SK-N-SH (cell line): ENCODE data around the gene CP.

Source experiments
- CTCF ChIP-seq: fragments of 200-600 bp; sonication (generic); IDR thresholded peaks from 2 replicates; pipeline ENCODE4 v1.6.1; 2017; ENCODE audit warnings: antibody characterized with exemption, mild to moderate bottlenecking, moderate library complexity
- ELF1 ChIP-seq: IDR thresholded peaks from 2 replicates; pipeline ENCODE4 v1.4.0; 2012
- EZH2phosphoT487 ChIP-seq: fragments of 200-600 bp; sonication (generic); IDR thresholded peaks from 2 replicates; pipeline ENCODE4 v1.6.1; 2017; ENCODE audit warnings: low read depth, mixed run types, mild to moderate bottlenecking, antibody characterized with exemption, moderate library complexity, borderline replicate concordance
- MAX ChIP-seq: IDR thresholded peaks from 2 replicates; pipeline ENCODE4 v1.4.0; 2012; ENCODE audit warnings: low read depth
- NRF1 ChIP-seq: IDR thresholded peaks from 2 replicates; pipeline ENCODE4 v1.6.1; 2012; ENCODE audit warnings: low read depth, mild to moderate bottlenecking, low read length
- POLR2AphosphoS5 ChIP-seq: IDR thresholded peaks from 2 replicates; pipeline ENCODE4 v1.6.1; 2012; ENCODE audit warnings: low read depth, low read length
- RAD21 ChIP-seq: IDR thresholded peaks from 2 replicates; pipeline ENCODE4 v1.6.1; 2012; ENCODE audit warnings: mild to moderate bottlenecking, low read length
- SIN3A ChIP-seq: IDR thresholded peaks from 2 replicates; pipeline ENCODE4 v1.6.1; 2012; ENCODE audit warnings: low read depth, mild to moderate bottlenecking, low read length, moderate library complexity, borderline replicate concordance
- TAF1 ChIP-seq: IDR thresholded peaks from 2 replicates; pipeline ENCODE4 v1.6.1; 2012; ENCODE audit warnings: low read depth, mild to moderate bottlenecking, low read length, moderate library complexity, borderline replicate concordance
- TF ChIP-seq, protein P1 (sequence below): IDR thresholded peaks from 2 replicates; pipeline ENCODE4 v1.6.1; 2012; ENCODE audit warnings: mild to moderate bottlenecking, low read depth, low read length, moderate library complexity
- TF ChIP-seq, protein P2 (sequence below): IDR thresholded peaks from 2 replicates; pipeline ENCODE4 v1.4.0; 2012; ENCODE audit warnings: low read depth, borderline replicate concordance

DNA sequence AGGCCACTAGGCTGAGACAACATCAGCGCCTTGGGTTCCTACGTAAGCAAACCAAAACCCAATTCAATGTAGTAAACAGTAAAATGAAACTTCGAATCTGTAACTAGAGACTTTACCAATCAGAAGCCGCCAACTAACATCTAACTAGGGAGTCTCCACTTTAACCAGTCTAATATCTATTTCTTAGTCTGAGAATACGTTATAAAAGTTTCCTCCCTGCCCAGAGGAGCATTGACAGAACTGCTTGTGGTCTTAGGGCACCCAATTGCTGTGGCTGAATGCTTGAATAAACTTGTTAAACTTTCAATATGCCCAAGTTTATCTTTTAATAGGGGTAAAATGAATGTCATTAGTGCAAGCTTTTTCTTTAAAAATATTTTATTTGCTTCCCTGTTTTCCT, 4.3 kb downstream of the CP start:
- TF ChIP-seq, protein P1, sequence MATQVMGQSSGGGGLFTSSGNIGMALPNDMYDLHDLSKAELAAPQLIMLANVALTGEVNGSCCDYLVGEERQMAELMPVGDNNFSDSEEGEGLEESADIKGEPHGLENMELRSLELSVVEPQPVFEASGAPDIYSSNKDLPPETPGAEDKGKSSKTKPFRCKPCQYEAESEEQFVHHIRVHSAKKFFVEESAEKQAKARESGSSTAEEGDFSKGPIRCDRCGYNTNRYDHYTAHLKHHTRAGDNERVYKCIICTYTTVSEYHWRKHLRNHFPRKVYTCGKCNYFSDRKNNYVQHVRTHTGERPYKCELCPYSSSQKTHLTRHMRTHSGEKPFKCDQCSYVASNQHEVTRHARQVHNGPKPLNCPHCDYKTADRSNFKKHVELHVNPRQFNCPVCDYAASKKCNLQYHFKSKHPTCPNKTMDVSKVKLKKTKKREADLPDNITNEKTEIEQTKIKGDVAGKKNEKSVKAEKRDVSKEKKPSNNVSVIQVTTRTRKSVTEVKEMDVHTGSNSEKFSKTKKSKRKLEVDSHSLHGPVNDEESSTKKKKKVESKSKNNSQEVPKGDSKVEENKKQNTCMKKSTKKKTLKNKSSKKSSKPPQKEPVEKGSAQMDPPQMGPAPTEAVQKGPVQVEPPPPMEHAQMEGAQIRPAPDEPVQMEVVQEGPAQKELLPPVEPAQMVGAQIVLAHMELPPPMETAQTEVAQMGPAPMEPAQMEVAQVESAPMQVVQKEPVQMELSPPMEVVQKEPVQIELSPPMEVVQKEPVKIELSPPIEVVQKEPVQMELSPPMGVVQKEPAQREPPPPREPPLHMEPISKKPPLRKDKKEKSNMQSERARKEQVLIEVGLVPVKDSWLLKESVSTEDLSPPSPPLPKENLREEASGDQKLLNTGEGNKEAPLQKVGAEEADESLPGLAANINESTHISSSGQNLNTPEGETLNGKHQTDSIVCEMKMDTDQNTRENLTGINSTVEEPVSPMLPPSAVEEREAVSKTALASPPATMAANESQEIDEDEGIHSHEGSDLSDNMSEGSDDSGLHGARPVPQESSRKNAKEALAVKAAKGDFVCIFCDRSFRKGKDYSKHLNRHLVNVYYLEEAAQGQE = no peak
- TF ChIP-seq CTCF (no peak), MAX (no peak), TAF1 (no peak), RAD21 (no peak), NRF1 (no peak), EZH2phosphoT487 (no peak), POLR2AphosphoS5 (no peak), ELF1 (no peak), SIN3A (no peak)
- TF ChIP-seq, protein P2, sequence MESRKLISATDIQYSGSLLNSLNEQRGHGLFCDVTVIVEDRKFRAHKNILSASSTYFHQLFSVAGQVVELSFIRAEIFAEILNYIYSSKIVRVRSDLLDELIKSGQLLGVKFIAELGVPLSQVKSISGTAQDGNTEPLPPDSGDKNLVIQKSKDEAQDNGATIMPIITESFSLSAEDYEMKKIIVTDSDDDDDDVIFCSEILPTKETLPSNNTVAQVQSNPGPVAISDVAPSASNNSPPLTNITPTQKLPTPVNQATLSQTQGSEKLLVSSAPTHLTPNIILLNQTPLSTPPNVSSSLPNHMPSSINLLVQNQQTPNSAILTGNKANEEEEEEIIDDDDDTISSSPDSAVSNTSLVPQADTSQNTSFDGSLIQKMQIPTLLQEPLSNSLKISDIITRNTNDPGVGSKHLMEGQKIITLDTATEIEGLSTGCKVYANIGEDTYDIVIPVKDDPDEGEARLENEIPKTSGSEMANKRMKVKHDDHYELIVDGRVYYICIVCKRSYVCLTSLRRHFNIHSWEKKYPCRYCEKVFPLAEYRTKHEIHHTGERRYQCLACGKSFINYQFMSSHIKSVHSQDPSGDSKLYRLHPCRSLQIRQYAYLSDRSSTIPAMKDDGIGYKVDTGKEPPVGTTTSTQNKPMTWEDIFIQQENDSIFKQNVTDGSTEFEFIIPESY = no peak
